Neural cell (in vitro differentiated cells): Measurements from ENCODE around the gene PHF12.

Source experiments
- EZH2 ChIP-seq: fragments of 200-600, 300-800 bp; shearing (Covaris generic), sonication (generic); IDR thresholded peaks from 2 replicates; pipeline ENCODE4 v1.6.1; 2014; ENCODE audit warnings: antibody characterized with exemption, low read length, borderline replicate concordance, mild to moderate bottlenecking; ENCODE audit not compliant: insufficient read depth, poor library complexity, severe bottlenecking
- POLR2AphosphoS5 ChIP-seq: IDR thresholded peaks from 2 replicates; pipeline ENCODE4 v1.6.1; 2012
- TF ChIP-seq, protein P1 (sequence below): fragments of 450-650 bp; IDR thresholded peaks from 2 replicates; pipeline ENCODE4 v1.5.1; 2014; ENCODE audit warnings: antibody characterized with exemption, mild to moderate bottlenecking, moderate library complexity; ENCODE audit not compliant: poor library complexity, severe bottlenecking

DNA sequence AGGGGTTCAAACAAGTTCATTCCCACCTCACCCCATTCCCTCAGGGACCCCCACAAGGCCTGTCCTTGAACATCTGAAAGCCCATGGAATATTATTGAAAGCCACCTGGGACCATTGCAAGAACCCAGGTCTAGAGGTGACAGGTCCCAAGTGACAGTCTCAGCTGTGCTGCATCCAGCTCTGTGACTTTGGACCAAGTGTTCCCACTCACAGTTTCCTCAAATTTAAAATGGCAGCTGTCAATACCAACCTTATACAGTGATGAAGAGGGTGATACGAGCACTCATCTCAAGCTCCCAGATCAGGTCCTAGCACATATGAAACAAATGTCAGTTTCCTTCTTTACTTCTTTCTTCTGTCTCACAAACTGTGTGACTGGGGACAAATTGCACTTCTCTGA, 87.4 kb downstream of the PHF12 start:
- TF ChIP-seq, protein P1, sequence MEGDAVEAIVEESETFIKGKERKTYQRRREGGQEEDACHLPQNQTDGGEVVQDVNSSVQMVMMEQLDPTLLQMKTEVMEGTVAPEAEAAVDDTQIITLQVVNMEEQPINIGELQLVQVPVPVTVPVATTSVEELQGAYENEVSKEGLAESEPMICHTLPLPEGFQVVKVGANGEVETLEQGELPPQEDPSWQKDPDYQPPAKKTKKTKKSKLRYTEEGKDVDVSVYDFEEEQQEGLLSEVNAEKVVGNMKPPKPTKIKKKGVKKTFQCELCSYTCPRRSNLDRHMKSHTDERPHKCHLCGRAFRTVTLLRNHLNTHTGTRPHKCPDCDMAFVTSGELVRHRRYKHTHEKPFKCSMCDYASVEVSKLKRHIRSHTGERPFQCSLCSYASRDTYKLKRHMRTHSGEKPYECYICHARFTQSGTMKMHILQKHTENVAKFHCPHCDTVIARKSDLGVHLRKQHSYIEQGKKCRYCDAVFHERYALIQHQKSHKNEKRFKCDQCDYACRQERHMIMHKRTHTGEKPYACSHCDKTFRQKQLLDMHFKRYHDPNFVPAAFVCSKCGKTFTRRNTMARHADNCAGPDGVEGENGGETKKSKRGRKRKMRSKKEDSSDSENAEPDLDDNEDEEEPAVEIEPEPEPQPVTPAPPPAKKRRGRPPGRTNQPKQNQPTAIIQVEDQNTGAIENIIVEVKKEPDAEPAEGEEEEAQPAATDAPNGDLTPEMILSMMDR, result no peak
- TF ChIP-seq POLR2AphosphoS5 (no peak), EZH2 (no peak)
